ENCODE results near the gene ZSWIM1. TPM values are rescaled to one million over a fixed set of nuclear protein-coding genes. Genes with fewer than 3 reads are reported as not detected.

The ZSWIM1 gene
- total and polyA plus RNA-seq, 2 of the 13 experiments (the other 11 are each of a cell fraction or from before 2014, with no cell fraction given), result 9.5 to 11.7 TPM

- peak; percentile 93 for TF ChIP-seq ZBTB33 (CRISPR knock-in tag; IDR thresholded peaks at IDR 0.05)
- peak; percentile 96 for TF ChIP-seq KLF9 (CRISPR knock-in tag; IDR thresholded peaks at IDR 0.05; ENCODE audit: low read depth)
- TF ChIP-seq FOXK2 (IDR thresholded peaks at IDR 0.05), result peak; percentile 84
- TF ChIP-seq ZNF280B (CRISPR knock-in tag; IDR thresholded peaks at IDR 0.05; ENCODE audit: borderline replicate concordance), result peak; percentile 94; the same call in 1 of the 2 replicates
- peak; percentile 99 for TF ChIP-seq CCDC6 (CRISPR knock-in tag; IDR thresholded peaks at IDR 0.05)
- peak; percentile 52; the same call in 1 of the 2 replicates for TF ChIP-seq REXO4 (CRISPR knock-in tag; IDR thresholded peaks at IDR 0.05; ENCODE audit: borderline replicate concordance)
- TF ChIP-seq ZNF556 (CRISPR knock-in tag; IDR thresholded peaks at IDR 0.05; ENCODE audit: borderline replicate concordance), result peak; percentile 99
- TF ChIP-seq GABPB1 (CRISPR knock-in tag; IDR thresholded peaks at IDR 0.05), result peak; percentile 92
- TF ChIP-seq ZNF883 (CRISPR knock-in tag; IDR thresholded peaks at IDR 0.05; ENCODE audit: not compliant biosample characterization), result peak; percentile 98
- TF ChIP-seq ZMYM4 (CRISPR knock-in tag; IDR thresholded peaks at IDR 0.05), result peak; percentile 98
- peak; percentile 73 for TF ChIP-seq HNRNPH1 (optimal IDR thresholded peaks at IDR 0.05; ENCODE audit: low read depth, low read length)
- peak; percentile 100 for TF ChIP-seq ZNF230 (CRISPR knock-in tag; IDR thresholded peaks at IDR 0.05)
- no peak; the same call in none of the 2 replicates for TF ChIP-seq ZNF432 (CRISPR knock-in tag; IDR thresholded peaks at IDR 0.05; ENCODE audit: borderline replicate concordance)
- TF ChIP-seq SAP130 (CRISPR knock-in tag; IDR thresholded peaks at IDR 0.05; ENCODE audit: low read depth), result peak; percentile 100
- peak; percentile 80 for TF ChIP-seq ZNF142 (CRISPR knock-in tag; IDR thresholded peaks at IDR 0.05)
- peak; percentile 93 for TF ChIP-seq ONECUT2 (CRISPR knock-in tag; IDR thresholded peaks at IDR 0.05)
Measured at GRCh38 chr20:45890985-45891983, 10.3 kb downstream of the ZSWIM1 start, which contains the start of the genes CTSA and NEURL2 (continued).
